HEK293 (cell line): ENCODE measurements around the gene GHDC.

ENCODE experiments used
- CTCF ChIA-PET: fragments of 350-600 bp; formaldehyde crosslinking; extraction: SDS; loops from one replicate; lab custom pipeline; 2021; ENCODE audit warnings: antibody characterized with exemption; lab: Yijun Ruan, JAX
- POLR2A ChIA-PET: fragments of 300-600 bp; formaldehyde crosslinking; extraction: SDS; loops from one replicate; lab custom pipeline; 2020; ENCODE audit warnings: antibody characterized with exemption, inconsistent platforms; lab: Yijun Ruan, JAX
- H3K27ac ChIP-seq: fragments of 200-500 bp; sonication (Bioruptor generic); 2 replicates; pipeline ENCODE4 v1.5.1; 2014; ENCODE audit warnings: low read depth, low read length, control low read depth, inconsistent platforms; ENCODE audit errors: extremely low read depth
- H3K36me3 ChIP-seq, 2 experiments: fragments of 200-500 bp in 1 of 2; sonication (Bioruptor generic) in 1 of 2; 1 replicate in 1 of 2; 2 replicates in 1 of 2; pipeline ENCODE4 v1.5.1; 2014 to 2017; ENCODE audit warnings: inconsistent platforms in 2 of 2, low read length in 2 of 2; ENCODE audit not compliant: control insufficient read depth in 2 of 2, insufficient read depth in 1 of 2
- H3K4me1 ChIP-seq: fragments of 200-500 bp; sonication (Bioruptor generic); 2 replicates; pipeline ENCODE4 v1.5.1; 2014; ENCODE audit warnings: mild to moderate bottlenecking, low read length, inconsistent platforms; ENCODE audit not compliant: control insufficient read depth, insufficient read depth
- H3K4me3 ChIP-seq: 2 replicates; pipeline ENCODE4 v1.5.1; 2011; ENCODE audit warnings: low read depth, mild to moderate bottlenecking, control low read depth, low read length, moderate library complexity
- H3K9me3 ChIP-seq: fragments of 200-500 bp; sonication (Bioruptor generic); 2 replicates; pipeline ENCODE4 v1.5.1; 2014; ENCODE audit warnings: low read depth, low read length, inconsistent platforms; ENCODE audit not compliant: control insufficient read depth, insufficient read depth
- CTCF ChIP-seq: fragments of 450-650 bp; formaldehyde crosslinking; IDR thresholded peaks from 2 replicates; pipeline ENCODE4 v1.5.1; 2016; ENCODE audit warnings: missing biosample characterization, missing genetic modification characterization
- GLIS1 ChIP-seq: fragments of 450-650 bp; formaldehyde crosslinking; IDR thresholded peaks from 2 replicates; pipeline ENCODE4 v1.5.1; 2016; ENCODE audit warnings: missing biosample characterization, missing genetic modification characterization
- GLIS2 ChIP-seq: fragments of 450-650 bp; formaldehyde crosslinking; IDR thresholded peaks from 2 replicates; pipeline ENCODE4 v1.5.1; 2016; ENCODE audit warnings: missing biosample characterization, missing genetic modification characterization
- SCRT2 ChIP-seq: fragments of 450-650 bp; formaldehyde crosslinking; IDR thresholded peaks from 2 replicates; pipeline ENCODE4 v1.5.1; 2016; ENCODE audit warnings: missing biosample characterization, missing genetic modification characterization
- ZBTB44 ChIP-seq: fragments of 450-650 bp; IDR thresholded peaks from 2 replicates; pipeline ENCODE4 v1.5.1; 2018; ENCODE audit warnings: missing biosample characterization, mild to moderate bottlenecking, missing genetic modification characterization
- ZBTB48 ChIP-seq: fragments of 450-650 bp; formaldehyde crosslinking; IDR thresholded peaks from 2 replicates; pipeline ENCODE4 v1.5.1; 2016; ENCODE audit warnings: missing biosample characterization, missing genetic modification characterization
- ZFHX2 ChIP-seq: fragments of 450-650 bp; formaldehyde crosslinking; conservative IDR thresholded peaks from 2 replicates; pipeline ENCODE4 v1.5.1; 2016; ENCODE audit warnings: missing biosample characterization, missing genetic modification characterization
- ZNF112 ChIP-seq: fragments of 450-650 bp; formaldehyde crosslinking; IDR thresholded peaks from 2 replicates; pipeline ENCODE4 v1.5.0; 2017; ENCODE audit warnings: missing biosample characterization, missing genetic modification characterization
- ZNF2 ChIP-seq: fragments of 450-650 bp; formaldehyde crosslinking; IDR thresholded peaks from 2 replicates; pipeline ENCODE4 v1.5.1; 2016; ENCODE audit warnings: missing biosample characterization, missing genetic modification characterization
- ZNF221 ChIP-seq: fragments of 450-650 bp; formaldehyde crosslinking; IDR thresholded peaks from 2 replicates; pipeline ENCODE4 v1.5.1; 2017; ENCODE audit warnings: missing biosample characterization, missing genetic modification characterization, borderline replicate concordance
- ZNF266 ChIP-seq: fragments of 450-650 bp; formaldehyde crosslinking; IDR thresholded peaks from 2 replicates; pipeline ENCODE4 v1.5.1; 2016; ENCODE audit warnings: missing biosample characterization, missing genetic modification characterization, low read depth
- ZNF311 ChIP-seq: fragments of 450-650 bp; formaldehyde crosslinking; IDR thresholded peaks from 2 replicates; pipeline ENCODE4 v1.5.1; 2017; ENCODE audit warnings: missing biosample characterization, missing genetic modification characterization, borderline replicate concordance
- ZNF544 ChIP-seq: fragments of 450-650 bp; formaldehyde crosslinking; IDR thresholded peaks from 2 replicates; pipeline ENCODE4 v1.5.0; 2017; ENCODE audit warnings: missing biosample characterization, missing genetic modification characterization
- ZNF548 ChIP-seq: fragments of 450-650 bp; formaldehyde crosslinking; IDR thresholded peaks from 2 replicates; pipeline ENCODE4 v1.5.1; 2016; ENCODE audit warnings: missing biosample characterization, missing genetic modification characterization
- ZNF621 ChIP-seq: fragments of 450-650 bp; formaldehyde crosslinking; IDR thresholded peaks from 2 replicates; pipeline ENCODE4 v1.5.1; 2017; ENCODE audit warnings: missing biosample characterization, missing genetic modification characterization
- ZNF629 ChIP-seq: fragments of 450-650 bp; formaldehyde crosslinking; IDR thresholded peaks from 2 replicates; pipeline ENCODE4 v1.5.1; 2017; ENCODE audit warnings: missing biosample characterization, missing genetic modification characterization
- ZNF658 ChIP-seq: fragments of 450-650 bp; formaldehyde crosslinking; IDR thresholded peaks from 2 replicates; pipeline ENCODE4; 2016; ENCODE audit warnings: missing biosample characterization, missing genetic modification characterization
- ZNF707 ChIP-seq: fragments of 450-650 bp; formaldehyde crosslinking; IDR thresholded peaks from 2 replicates; pipeline ENCODE4 v1.5.1; 2016; ENCODE audit warnings: missing biosample characterization, missing genetic modification characterization
- ZNF768 ChIP-seq: fragments of 450-650 bp; formaldehyde crosslinking; IDR thresholded peaks from 2 replicates; pipeline ENCODE4 v1.5.1; 2018; ENCODE audit warnings: missing biosample characterization, mild to moderate bottlenecking, missing genetic modification characterization
- ZSCAN30 ChIP-seq: fragments of 450-650 bp; IDR thresholded peaks from 2 replicates; pipeline ENCODE4 v1.5.1; 2018; ENCODE audit warnings: missing biosample characterization, mild to moderate bottlenecking, missing genetic modification characterization, moderate library complexity
- TF ChIP-seq, protein P1 (sequence below): fragments of 450-650 bp; formaldehyde crosslinking; IDR thresholded peaks from 2 replicates; pipeline ENCODE4 v1.5.1; 2016; ENCODE audit warnings: missing biosample characterization, missing genetic modification characterization
- TF ChIP-seq, protein P2 (sequence below): fragments of 450-650 bp; formaldehyde crosslinking; IDR thresholded peaks from 2 replicates; pipeline ENCODE4 v1.5.1; 2016; ENCODE audit warnings: missing biosample characterization, missing genetic modification characterization
- TF ChIP-seq, protein P3 (sequence below): fragments of 450-650 bp; formaldehyde crosslinking; IDR thresholded peaks from 2 replicates; pipeline ENCODE4 v1.5.1; 2016; ENCODE audit warnings: missing biosample characterization, missing genetic modification characterization, low read depth

Gene GHDC

DNA sequence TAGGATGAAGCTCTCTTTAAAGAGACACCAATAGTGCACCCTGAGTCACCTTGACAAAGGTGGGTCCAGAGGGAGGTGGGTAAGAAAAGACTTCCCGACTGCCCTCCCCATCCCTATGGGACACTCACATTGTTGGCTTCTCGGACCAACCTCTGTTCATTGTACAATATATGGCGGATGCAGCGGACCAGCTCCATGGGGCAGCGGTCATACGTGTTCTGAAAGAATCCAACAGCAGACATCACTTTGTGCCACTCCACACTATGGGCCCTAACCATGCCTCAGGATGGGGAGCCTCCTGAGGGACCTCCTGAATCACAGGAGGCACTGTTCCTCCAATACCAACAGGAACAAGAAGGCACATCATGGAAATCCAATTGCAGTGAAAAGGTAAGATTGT, 30.4 kb upstream of the GHDC start:
- TF ChIP-seq ZBTB48: no peak
- TF ChIP-seq, protein P1, sequence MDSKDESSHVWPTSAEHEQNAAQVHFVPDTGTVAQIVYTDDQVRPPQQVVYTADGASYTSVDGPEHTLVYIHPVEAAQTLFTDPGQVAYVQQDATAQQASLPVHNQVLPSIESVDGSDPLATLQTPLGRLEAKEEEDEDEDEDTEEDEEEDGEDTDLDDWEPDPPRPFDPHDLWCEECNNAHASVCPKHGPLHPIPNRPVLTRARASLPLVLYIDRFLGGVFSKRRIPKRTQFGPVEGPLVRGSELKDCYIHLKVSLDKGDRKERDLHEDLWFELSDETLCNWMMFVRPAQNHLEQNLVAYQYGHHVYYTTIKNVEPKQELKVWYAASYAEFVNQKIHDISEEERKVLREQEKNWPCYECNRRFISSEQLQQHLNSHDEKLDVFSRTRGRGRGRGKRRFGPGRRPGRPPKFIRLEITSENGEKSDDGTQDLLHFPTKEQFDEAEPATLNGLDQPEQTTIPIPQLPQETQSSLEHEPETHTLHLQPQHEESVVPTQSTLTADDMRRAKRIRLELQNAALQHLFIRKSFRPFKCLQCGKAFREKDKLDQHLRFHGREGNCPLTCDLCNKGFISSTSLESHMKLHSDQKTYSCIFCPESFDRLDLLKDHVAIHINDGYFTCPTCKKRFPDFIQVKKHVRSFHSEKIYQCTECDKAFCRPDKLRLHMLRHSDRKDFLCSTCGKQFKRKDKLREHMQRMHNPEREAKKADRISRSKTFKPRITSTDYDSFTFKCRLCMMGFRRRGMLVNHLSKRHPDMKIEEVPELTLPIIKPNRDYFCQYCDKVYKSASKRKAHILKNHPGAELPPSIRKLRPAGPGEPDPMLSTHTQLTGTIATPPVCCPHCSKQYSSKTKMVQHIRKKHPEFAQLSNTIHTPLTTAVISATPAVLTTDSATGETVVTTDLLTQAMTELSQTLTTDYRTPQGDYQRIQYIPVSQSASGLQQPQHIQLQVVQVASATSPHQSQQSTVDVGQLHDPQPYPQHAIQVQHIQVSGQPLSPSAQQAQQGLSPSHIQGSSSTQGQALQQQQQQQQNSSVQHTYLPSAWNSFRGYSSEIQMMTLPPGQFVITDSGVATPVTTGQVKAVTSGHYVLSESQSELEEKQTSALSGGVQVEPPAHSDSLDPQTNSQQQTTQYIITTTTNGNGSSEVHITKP (tag by site-specific recombination): no peak
- TF ChIP-seq SCRT2 (tag by site-specific recombination): no peak
- no peak for TF ChIP-seq ZNF548 (tag by site-specific recombination)
- no peak for TF ChIP-seq GLIS2 (tag by site-specific recombination)
- TF ChIP-seq ZNF629 (tag by site-specific recombination): no peak
- TF ChIP-seq ZNF112 (tag by site-specific recombination): no peak
- TF ChIP-seq GLIS1 (tag by site-specific recombination): no peak
- no peak for TF ChIP-seq ZNF2 (tag by site-specific recombination)
- peaks cover 2% of the 10 kb centered on the region; the same call in 1 of the 2 replicates for H3K4me1 ChIP-seq
- peaks cover 12 to 27% of the 10 kb centered on the region in 2 experiments; a peak in 2 of 3 replicates for H3K36me3 ChIP-seq
- CTCF ChIA-PET: interaction anchor here (0.5 to 3.2 kb wide), 2 partner anchors 89 to 97 kb away, joined by 3 to 26 read pairs; no protein-coding TSS in a partner anchor
- POLR2A ChIA-PET: no interaction called here
- H3K4me3 ChIP-seq: no peak overlapping the region
- no peak overlapping the region for H3K27ac ChIP-seq
- no peaks in the 10 kb centered on the region for H3K9me3 ChIP-seq

GRCh38 chr17:42221886-42222745, 27.8 kb upstream of the GHDC start:
- peaks cover 18 to 38% of the 10 kb centered on the region in 2 experiments for H3K36me3 ChIP-seq
- TF ChIP-seq ZNF658: peak; percentile 82; the same call in 1 of the 2 replicates
- TF ChIP-seq ZBTB44: no peak
- TF ChIP-seq, protein P2, sequence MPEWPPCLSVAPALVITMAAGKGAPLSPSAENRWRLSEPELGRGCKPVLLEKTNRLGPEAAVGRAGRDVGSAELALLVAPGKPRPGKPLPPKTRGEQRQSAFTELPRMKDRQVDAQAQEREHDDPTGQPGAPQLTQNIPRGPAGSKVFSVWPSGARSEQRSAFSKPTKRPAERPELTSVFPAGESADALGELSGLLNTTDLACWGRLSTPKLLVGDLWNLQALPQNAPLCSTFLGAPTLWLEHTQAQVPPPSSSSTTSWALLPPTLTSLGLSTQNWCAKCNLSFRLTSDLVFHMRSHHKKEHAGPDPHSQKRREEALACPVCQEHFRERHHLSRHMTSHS (tag by site-specific recombination): 0 out of 2 replicates have a peak, but pooled peaks have one; percentile 75
- TF ChIP-seq ZFHX2: no peak
- TF ChIP-seq, protein P3, sequence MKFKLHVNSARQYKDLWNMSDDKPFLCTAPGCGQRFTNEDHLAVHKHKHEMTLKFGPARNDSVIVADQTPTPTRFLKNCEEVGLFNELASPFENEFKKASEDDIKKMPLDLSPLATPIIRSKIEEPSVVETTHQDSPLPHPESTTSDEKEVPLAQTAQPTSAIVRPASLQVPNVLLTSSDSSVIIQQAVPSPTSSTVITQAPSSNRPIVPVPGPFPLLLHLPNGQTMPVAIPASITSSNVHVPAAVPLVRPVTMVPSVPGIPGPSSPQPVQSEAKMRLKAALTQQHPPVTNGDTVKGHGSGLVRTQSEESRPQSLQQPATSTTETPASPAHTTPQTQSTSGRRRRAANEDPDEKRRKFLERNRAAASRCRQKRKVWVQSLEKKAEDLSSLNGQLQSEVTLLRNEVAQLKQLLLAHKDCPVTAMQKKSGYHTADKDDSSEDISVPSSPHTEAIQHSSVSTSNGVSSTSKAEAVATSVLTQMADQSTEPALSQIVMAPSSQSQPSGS: no peak
- TF ChIP-seq ZNF621: 0 out of 2 replicates have a peak, but pooled peaks have one; percentile 69
- no peak for TF ChIP-seq ZSCAN30
- no peak for TF ChIP-seq ZNF544
- peak; percentile 96; the same call in 1 of the 2 replicates for TF ChIP-seq ZNF768 (tag by site-specific recombination)
- 0 out of 2 replicates have a peak, but pooled peaks have one; percentile 48 for TF ChIP-seq ZNF311 (tag by site-specific recombination)
- peak; percentile 56; the same call in 1 of the 2 replicates for TF ChIP-seq ZNF266 (tag by site-specific recombination)
- no peak for TF ChIP-seq ZNF221
- no peak; the same call in 1 of the 2 replicates for TF ChIP-seq ZNF707 (tag by site-specific recombination)
- TF ChIP-seq CTCF (tag by site-specific recombination): peak; percentile 28; the same call in 1 of the 2 replicates

More at GRCh38 chr17:42221886-42222745, 27.8 kb upstream of the GHDC start:
- POLR2A ChIA-PET: interaction anchor here (0.6 to 1.4 kb wide), 5 partner anchors 9 to 55 kb away, joined by 3 to 8 read pairs (median 4); partner anchors contain the start of gene STAT5B
- Histone ChIP-seq H3K9me3 (no peaks in the 10 kb centered on the region), H3K4me3 (no peak overlapping the region), H3K27ac (no peak overlapping the region), H3K4me1 (no peaks in the 10 kb centered on the region; the same call in 1 of the 2 replicates)
- CTCF ChIA-PET: interaction anchor here (0.6 to 3.6 kb wide), 65 partner anchors 9 to 1721 kb away, joined by 3 to 27 read pairs (median 5); partner anchors contain the start of genes CAVIN1, GHDC, HCRT and NKIRAS2
